HL-60 (cell line): ENCODE results near the gene ZFAND2B.

Experiments
- DNase-seq, 2 experiments: peaks; one replicate each; pipeline ENCODE4 v3.0.0-alpha.2; 2010 to 2020; ENCODE audit warnings: low read depth in 1 of 2, low spot score in 1 of 2
- H3K27ac ChIP-seq: fragments of 250-450 bp; sonication (Bioruptor Pico); replicated peaks from 2 replicates; pipeline ENCODE4 v1.5.1; 2020; ENCODE audit warnings: mild to moderate bottlenecking, moderate library complexity
- H3K27me3 ChIP-seq: fragments of 250-450 bp; sonication (Bioruptor Pico); 2 replicates; pipeline ENCODE4 v1.5.1; 2021; ENCODE audit warnings: mild to moderate bottlenecking, moderate library complexity; ENCODE audit not compliant: insufficient read depth, poor library complexity, severe bottlenecking
- H3K4me3 ChIP-seq: replicated peaks from 2 replicates; pipeline ENCODE4 v1.5.1; 2011; ENCODE audit warnings: mild to moderate bottlenecking, control low read depth, low read length; ENCODE audit not compliant: insufficient read depth
- CTCF ChIP-seq: IDR thresholded peaks from one replicate; pipeline ENCODE4 v1.5.1; 2011; ENCODE audit warnings: low read length, control low read depth, inconsistent platforms; ENCODE audit not compliant: insufficient read depth
- GABPA ChIP-seq: IDR thresholded peaks from 2 replicates; pipeline ENCODE4 v1.6.1; 2012; ENCODE audit warnings: low read depth
- POLR2AphosphoS5 ChIP-seq: IDR thresholded peaks from 2 replicates; pipeline ENCODE4 v1.6.1; 2012; ENCODE audit warnings: low read depth
- REST ChIP-seq: IDR thresholded peaks from 2 replicates; pipeline ENCODE4 v1.6.1; 2012; ENCODE audit warnings: low read depth; ENCODE audit not compliant: insufficient replicate concordance
- SPI1 ChIP-seq: IDR thresholded peaks from 2 replicates; pipeline ENCODE4 v1.6.1; 2012; ENCODE audit warnings: low read depth, mild to moderate bottlenecking, borderline replicate concordance

Gene ZFAND2B

GRCh38 chr2:219213026-219213415, 6.4 kb downstream of the ZFAND2B start:
- no peak overlapping the region for H3K4me3 ChIP-seq
- no peak for TF ChIP-seq REST
- no peak for TF ChIP-seq GABPA
- H3K27me3 ChIP-seq = no peaks in the 10 kb centered on the region
- no peak for DNase-seq
- H3K27ac ChIP-seq = no peak overlapping the region

GRCh38 chr2:219213486-219214071, 7.0 kb downstream of the ZFAND2B start:
- TF ChIP-seq REST (no peak), CTCF (no peak), GABPA (no peak), POLR2AphosphoS5 (no peak), SPI1 (no peak)
- Histone ChIP-seq H3K4me3 (no peak overlapping the region), H3K27ac (no peak overlapping the region), H3K27me3 (peaks cover 2% of the 10 kb centered on the region)
- DNase-seq = no peak

GRCh38 chr2:219214141-219214540, 7.6 kb downstream of the ZFAND2B start:
- H3K27ac ChIP-seq = no peak overlapping the region
- peaks cover 2% of the 10 kb centered on the region for H3K27me3 ChIP-seq
- DNase-seq = no peak
- TF ChIP-seq GABPA = no peak
- TF ChIP-seq SPI1 = no peak
- no peak for TF ChIP-seq POLR2AphosphoS5
- TF ChIP-seq CTCF = no peak
- TF ChIP-seq REST = no peak
- H3K4me3 ChIP-seq = no peak overlapping the region

- no peak overlapping the region for H3K4me3 ChIP-seq
- no peak for DNase-seq
- TF ChIP-seq POLR2AphosphoS5 = no peak
- no peak for TF ChIP-seq CTCF
- peaks cover 2% of the 10 kb centered on the region for H3K27me3 ChIP-seq
- no peak overlapping the region for H3K27ac ChIP-seq
Measured at GRCh38 chr2:219214786-219215185, 8.2 kb downstream of the ZFAND2B start.
